Measurements from ENCODE around the gene RAD51B.

RAD51B gene

GRCh38 chr14:68526512-68527091 is 707.0 kb downstream of the RAD51B start:
- no peak for DNase-seq (ENCODE audit: low read depth)

- no peak for DNase-seq (ENCODE audit: low read depth)
Measured at GRCh38 chr14:68527329-68527851, 707.8 kb downstream of the RAD51B start.

- no peak for DNase-seq (ENCODE audit: low read depth)
Measured at GRCh38 chr14:68528040-68528687, 708.6 kb downstream of the RAD51B start.

- DNase-seq (ENCODE audit: low read depth), result no peak
Measured at GRCh38 chr14:68530443-68530842, 710.9 kb downstream of the RAD51B start.

- no peak for DNase-seq (ENCODE audit: low read depth)
Measured at GRCh38 chr14:68532496-68532895, 712.9 kb downstream of the RAD51B start.

GRCh38 chr14:68534276-68534675 is 714.7 kb downstream of the RAD51B start:
- no peak for DNase-seq (ENCODE audit: low read depth)

- no peak for DNase-seq (ENCODE audit: low read depth)
Measured at GRCh38 chr14:68535404-68536017, 715.9 kb downstream of the RAD51B start.

GRCh38 chr14:68536018-68536410 is 716.4 kb downstream of the RAD51B start:
- no peak for DNase-seq (ENCODE audit: low read depth)

- no peak for DNase-seq (ENCODE audit: low read depth)
Measured at GRCh38 chr14:68538639-68539038, 719.1 kb downstream of the RAD51B start.

- DNase-seq (ENCODE audit: low read depth), result no peak
Measured at GRCh38 chr14:68539241-68539737, 719.7 kb downstream of the RAD51B start.

- DNase-seq (ENCODE audit: low read depth), result no peak
Measured at GRCh38 chr14:68539789-68540188, 720.2 kb downstream of the RAD51B start.

- no peak for DNase-seq (ENCODE audit: low read depth)
Measured at GRCh38 chr14:68541178-68541896, 721.8 kb downstream of the RAD51B start.

- no peak for DNase-seq (ENCODE audit: low read depth)
Measured at GRCh38 chr14:68542346-68542745, 722.8 kb downstream of the RAD51B start.

- DNase-seq (ENCODE audit: low read depth), result no peak
Measured at GRCh38 chr14:68543516-68543915, 723.9 kb downstream of the RAD51B start.

- DNase-seq (ENCODE audit: low read depth), result peak; percentile 99
Measured at GRCh38 chr14:68544081-68544892, 724.7 kb downstream of the RAD51B start.

GRCh38 chr14:68546839-68547238 is 727.3 kb downstream of the RAD51B start:
- peak; percentile 72 for DNase-seq (ENCODE audit: low read depth)

- peak; percentile 83 for DNase-seq (ENCODE audit: low read depth)
Measured at GRCh38 chr14:68547305-68548193, 728.0 kb downstream of the RAD51B start.

GRCh38 chr14:68548194-68549076 is 728.9 kb downstream of the RAD51B start:
- peak; percentile 95 for DNase-seq (ENCODE audit: low read depth)

- no peak for DNase-seq (ENCODE audit: low read depth)
Measured at GRCh38 chr14:68550338-68550715, 730.7 kb downstream of the RAD51B start.
